Measurements from ENCODE around the gene ADARB2.

DNA sequence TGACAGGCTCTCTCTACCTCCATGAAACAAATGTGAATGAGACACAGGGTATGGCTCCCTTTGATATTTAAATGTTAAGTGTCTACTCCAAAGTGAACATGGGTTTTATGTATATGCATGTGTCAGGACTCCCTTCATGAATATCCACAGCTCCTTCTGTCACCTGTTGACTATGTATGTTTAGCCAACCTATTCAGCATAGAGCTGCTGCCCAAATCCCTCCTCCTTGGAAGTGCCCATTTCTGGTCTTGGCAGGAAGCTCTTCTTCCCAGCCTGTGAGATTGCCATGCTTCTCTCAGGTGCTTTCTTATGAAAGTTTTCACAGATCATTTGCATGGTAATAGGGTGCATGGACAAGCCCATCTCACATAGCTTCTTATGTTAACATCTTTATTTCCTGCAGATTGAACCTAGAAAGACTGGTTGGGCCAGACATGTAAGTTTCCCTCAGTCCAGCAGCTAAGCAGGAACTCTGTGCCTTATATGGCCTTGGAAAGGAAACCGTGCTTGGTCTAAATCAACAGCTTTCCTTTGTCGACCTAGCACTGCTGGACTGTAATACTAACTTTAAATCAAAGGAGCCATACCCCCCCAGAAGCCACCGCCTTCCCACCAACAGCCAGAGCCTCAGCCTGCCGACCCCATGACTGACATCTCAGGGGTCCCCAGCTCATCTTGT, 288.9 kb downstream of the ADARB2 start:
- TF ChIP-seq YY1 (IDR thresholded peaks at IDR 0.05) = no peak
- TF ChIP-seq RXRA (IDR thresholded peaks at IDR 0.05) = no peak
